NB4 (cell line): ENCODE measurements around the gene AREL1.

Source experiments
- CTCF ChIP-seq: IDR thresholded peaks from one replicate; pipeline ENCODE4 v1.5.1; 2012; ENCODE audit warnings: low read depth, low read length
- MAX ChIP-seq: IDR thresholded peaks from 2 replicates; pipeline ENCODE4 v1.6.1; 2011; ENCODE audit warnings: low read depth, low read length
- MYC ChIP-seq: IDR thresholded peaks from 2 replicates; pipeline ENCODE4 v1.6.1; 2011; ENCODE audit warnings: low read depth, low read length
- POLR2A ChIP-seq: IDR thresholded peaks from 2 replicates; pipeline ENCODE4 v1.6.1; 2011; ENCODE audit warnings: mild to moderate bottlenecking; ENCODE audit not compliant: insufficient read length; ENCODE audit errors: extremely low read depth

- TF ChIP-seq CTCF (no peak), POLR2A (no peak), MAX (no peak), MYC (no peak)
Observed at GRCh38 chr14:74611650-74612349, 101.1 kb downstream of the AREL1 start, which contains the start of gene LTBP2.
